Putamen (tissue), 1 donor: ENCODE results near the gene EMILIN3.

Experiments
- DNase-seq: peaks from one replicate; pipeline ENCODE4 v3.0.0-alpha.2; 2016; ENCODE audit warnings: low spot score

EMILIN3 gene

GRCh38 chr20:41392295-41392694, 25.7 kb upstream of the EMILIN3 start:
- no peak for DNase-seq

GRCh38 chr20:41391587-41392001, 25.0 kb upstream of the EMILIN3 start:
- no peak for DNase-seq

- DNase-seq: no peak
Measured at GRCh38 chr20:41390889-41391288, 24.3 kb upstream of the EMILIN3 start.

GRCh38 chr20:41387444-41387851, 20.8 kb upstream of the EMILIN3 start:
- DNase-seq: no peak

GRCh38 chr20:41386502-41387427, 20.1 kb upstream of the EMILIN3 start:
- no peak for DNase-seq

GRCh38 chr20:41382791-41383305, 16.2 kb upstream of the EMILIN3 start:
- no peak for DNase-seq

GRCh38 chr20:41380551-41381193, 14.1 kb upstream of the EMILIN3 start:
- DNase-seq: no peak

- no peak for DNase-seq
Measured at GRCh38 chr20:41379551-41379950, 12.9 kb upstream of the EMILIN3 start.

GRCh38 chr20:41377275-41377674, 10.7 kb upstream of the EMILIN3 start:
- no peak for DNase-seq

- DNase-seq: no peak
Measured at GRCh38 chr20:41376349-41376748, 9.7 kb upstream of the EMILIN3 start.

- no peak for DNase-seq
Measured at GRCh38 chr20:41375846-41376245, 9.2 kb upstream of the EMILIN3 start.

GRCh38 chr20:41373931-41374920, 7.6 kb upstream of the EMILIN3 start:
- DNase-seq: no peak

- DNase-seq: no peak
Measured at GRCh38 chr20:41373251-41373783, 6.7 kb upstream of the EMILIN3 start.

GRCh38 chr20:41371371-41371770, 4.8 kb upstream of the EMILIN3 start:
- no peak for DNase-seq

GRCh38 chr20:41370176-41370575, 3.6 kb upstream of the EMILIN3 start:
- DNase-seq: no peak

- DNase-seq: no peak
Measured at GRCh38 chr20:41369673-41370072, 3.1 kb upstream of the EMILIN3 start.

- DNase-seq: no peak
Measured at GRCh38 chr20:41367956-41368355, 1.3 kb upstream of the EMILIN3 start.

- no peak for DNase-seq
Measured at GRCh38 chr20:41367393-41367695, 726 bp upstream of the EMILIN3 start.

GRCh38 chr20:41365777-41366545, 657 bp downstream of the EMILIN3 start:
- DNase-seq: no peak

- DNase-seq: no peak
Measured at GRCh38 chr20:41364967-41365765, 1.5 kb downstream of the EMILIN3 start.
